ENCODE results near the gene MSMP. TPM values are rescaled to one million over a fixed set of nuclear protein-coding genes. Genes with fewer than 3 reads are reported as not detected.

The MSMP gene
- total and polyA plus RNA-seq, 9 of the 15 experiments (the other 6 are each of a cell fraction or from before 2014, with no cell fraction given), result 0.60 TPM; not detected in 8

- no peak for TF ChIP-seq MTA1 (IDR thresholded peaks at IDR 0.05; ENCODE audit: borderline replicate concordance)
- no peak for TF ChIP-seq MIER1 (IDR thresholded peaks at IDR 0.05; ENCODE audit: low read depth)
- TF ChIP-seq STAT5B (CRISPR knock-in tag; IDR thresholded peaks at IDR 0.05), result no peak
- TF ChIP-seq NR2C2 (CRISPR knock-in tag; IDR thresholded peaks at IDR 0.05), result no peak
- no peak for TF ChIP-seq NR2C2 (tag; IDR thresholded peaks at IDR 0.05)
- TF ChIP-seq SMARCA4 (IDR thresholded peaks at IDR 0.05), result no peak
- TF ChIP-seq BMI1 (IDR thresholded peaks at IDR 0.05; ENCODE audit: low read length), result no peak
These were observed 17.9 kb downstream of the MSMP start (continued) for GRCh38 chr9:35736201-35736633.

- ATAC-seq (no peak), DNase-seq (ENCODE audit: extremely low read depth in 1 of 4, low spot score in 3 of 4) (no peak), FAIRE-seq (no peak)
- peak overlapping the region; percentile 94 for H3K4me2 ChIP-seq (ENCODE audit: insufficient read depth, low read length)
- H3K9me1 ChIP-seq (ENCODE audit: control insufficient read depth, insufficient read depth, low read length), result no peaks in the 10 kb centered on the region
- peak; percentile 30; the same call in 1 of the 2 replicates for TF ChIP-seq C11orf30 (IDR thresholded peaks at IDR 0.05; ENCODE audit: low read depth)
- TF ChIP-seq NFE2 (IDR thresholded peaks at IDR 0.05; ENCODE audit: low read depth), result peak; percentile 10; the same call in 1 of the 2 replicates
- TF ChIP-seq NELFE (IDR thresholded peaks at IDR 0.05; ENCODE audit: insufficient read depth, insufficient read length), result no peak
- TF ChIP-seq ZNF316 (IDR thresholded peaks at IDR 0.05), result peak; percentile 57; the same call in 1 of the 2 replicates
- ChIA-PET POLR2A (interaction anchor here (0.6 to 0.9 kb wide), 3 partner anchors 14 to 262 kb away, joined by 3 read pairs; no protein-coding TSS in a partner anchor), CTCF (ENCODE audit: low intra/inter-chr PET ratio) (no interaction called here)
- H3K36me3 ChIP-seq (ENCODE audit: control insufficient read depth, insufficient read depth, low read length), result peaks cover 57% of the 10 kb centered on the region
- WGBS (ENCODE audit: insufficient coverage, low coverage, missing lambda C conversion rate), result 80% methylated on average over 3 of the region's 3 CpGs
- no TSS peak for BruUV-seq (replicated peaks)
- peaks cover 8% of the 10 kb centered on the region; the same call in 1 of the 2 replicates for H4K20me1 ChIP-seq (replicated peaks; ENCODE audit: control insufficient read depth, insufficient read depth, low read length)
- intact Hi-C loops (cut with micrococcal nuclease) (loop anchor here (10.0 kb wide), 1 partner anchor 81 kb away; the partner anchor contains the start of genes HINT2 and SPAG8), in situ Hi-C loops (cut with MboI) (no loop called here)
- no peaks in the 10 kb centered on the region for H3K27me3 ChIP-seq (ENCODE audit: control insufficient read depth in 2 of 2, insufficient read depth in 2 of 2, low read length in 2 of 2)
- no peak overlapping the region for H3K27ac ChIP-seq (ENCODE audit: extremely low read depth, low read depth, low read length)
- H3K4me1 ChIP-seq (replicated peaks in 1 of 2; ENCODE audit: control insufficient read depth in 2 of 2, insufficient read depth in 2 of 2, low read length in 2 of 2), result peaks cover 15 to 25% of the 10 kb centered on the region in 2 experiments; a peak in 4 of 5 replicates
- no peaks in the 10 kb centered on the region for H3K9me3 ChIP-seq (replicated peaks; ENCODE audit: control insufficient read depth, insufficient read depth, low read depth, low read length)
- H2AFZ ChIP-seq (ENCODE audit: low read depth, low read length), result no peak overlapping the region
- H3K9ac ChIP-seq (ENCODE audit: insufficient read depth in 1 of 2, low read depth in 2 of 2, low read length in 2 of 2), result no peak overlapping the region
- H3K79me2 ChIP-seq (ENCODE audit: control insufficient read depth, insufficient read depth, low read length), result peaks cover 48% of the 10 kb centered on the region
- no peak overlapping the region for H3K4me3 ChIP-seq
These were observed 20.0 kb downstream of the MSMP start for GRCh38 chr9:35734096-35734495.

Measured in K562 (cell line).